HCT116 (cell line): ENCODE data around the gene CAND2. TPM values are rescaled to one million over a fixed set of nuclear protein-coding genes. Genes with fewer than 3 reads are reported as not detected.
A peak's percentile ranks its signal among the peaks of the same experiment; 100 is the strongest.

ENCODE experiments used
- ATAC-seq: fragments of 200-7000 bp; cut with Tn5 transposase; 2 replicates; pipeline ENCODE4 v1.9.1; 2020; ENCODE audit warnings: mild to moderate bottlenecking, moderate library complexity
- BruUV-seq: library from RNA; stranded (reverse); fragments of 400-500 nt; replicated peaks from 2 replicates; lab custom pipeline; 2021; lab: Mats Ljungman, UMichigan
- CTCF ChIA-PET: fragments of 300-600 bp; sonication (Branson Sonifier 250); formaldehyde crosslinking; loops from one replicate; lab custom pipeline; 2021; ENCODE audit warnings: antibody characterized with exemption; lab: Charles Lee
- POLR2A ChIA-PET: fragments of 300-600, 350-600 bp; sonication (Branson Sonifier 250); formaldehyde crosslinking; loops from one replicate; lab custom pipeline; 2021; ENCODE audit warnings: antibody characterized with exemption; lab: Charles Lee
- RAD21 ChIA-PET, 2 experiments: fragments of 300-600 bp; sonication (Branson Sonifier 250); formaldehyde crosslinking; loops; one replicate each; lab custom pipeline; 2023; ENCODE audit warnings: low total read pairs in 2 of 2; ENCODE audit not compliant: uncharacterized antibody in 2 of 2, unreplicated experiment in 2 of 2, low non-redundant PET in 1 of 2; lab: Charles Lee
- DNase-seq: peaks from one replicate; pipeline ENCODE4 v3.0.0-alpha.2; 2010; ENCODE audit warnings: low read depth, low spot score
- H2AFZ ChIP-seq: fragments of 200-600 bp; shearing (Covaris generic), sonication (generic); 2 replicates; pipeline ENCODE4 v1.6.1; 2017; ENCODE audit warnings: low read depth, mixed run types, mixed read lengths, antibody characterized with exemption, low read length; ENCODE audit not compliant: poor library complexity, severe bottlenecking
- H3K27ac ChIP-seq: 2 replicates; pipeline ENCODE4 v1.5.1; 2012; ENCODE audit warnings: low read depth, low read length
- H3K27me3 ChIP-seq: fragments of 200-600 bp; sonication (generic); 2 replicates; pipeline ENCODE4 v1.6.1; 2016; ENCODE audit warnings: mixed run types, low read length, mixed read lengths; ENCODE audit not compliant: insufficient read depth
- H3K36me3 ChIP-seq, 2 experiments: fragments of 200-500 bp in 1 of 2; fragments of 200-600 bp in 1 of 2; sonication (Bioruptor generic) in 1 of 2; sonication (generic) in 1 of 2; 2 replicates each; pipeline versions ENCODE4 v1.5.1 to v1.6.1; 2014 to 2016; ENCODE audit warnings: low read length in 2 of 2, inconsistent platforms in 1 of 2, mixed read lengths in 1 of 2, mixed run types in 1 of 2; ENCODE audit not compliant: insufficient read depth in 2 of 2, control insufficient read depth in 1 of 2
- H3K4me1 ChIP-seq, 2 experiments: fragments of 200-600 bp in 1 of 2; sonication (generic) in 1 of 2; 2 replicates each; pipeline versions ENCODE4 v1.5.1 to v1.6.1; 2012 to 2017; ENCODE audit warnings: low read length in 2 of 2, inconsistent platforms in 1 of 2, mild to moderate bottlenecking in 1 of 2, mixed read lengths in 1 of 2, mixed run types in 1 of 2, moderate library complexity in 1 of 2; ENCODE audit not compliant: insufficient read depth in 2 of 2, control insufficient read depth in 1 of 2
- H3K4me2 ChIP-seq: fragments of 200-600 bp; sonication (generic); 2 replicates; pipeline ENCODE4 v1.6.1; 2017; ENCODE audit warnings: mixed run types, low read length, mixed read lengths
- H3K4me3 ChIP-seq, 2 experiments: fragments of 200-600 bp in 1 of 2; sonication (generic) in 1 of 2; replicated peaks in 1 of 2; 2 replicates each; pipeline ENCODE4 v1.5.1; 2011 to 2016; ENCODE audit warnings: low read length in 2 of 2, control low read depth in 1 of 2, low read depth in 1 of 2, mild to moderate bottlenecking in 1 of 2, mixed read lengths in 1 of 2, mixed run types in 1 of 2
- H3K79me2 ChIP-seq: fragments of 200-600 bp; sonication (generic); 2 replicates; pipeline ENCODE4 v1.6.1; 2017; ENCODE audit warnings: mild to moderate bottlenecking, mixed run types, low read length, moderate library complexity, mixed read lengths; ENCODE audit not compliant: insufficient read depth
- H3K9ac ChIP-seq: fragments of 200-600 bp; sonication (generic); 2 replicates; pipeline ENCODE4 v1.6.1; 2016; ENCODE audit warnings: low read length, mixed read lengths
- H3K9me2 ChIP-seq: fragments of 200-600 bp; sonication (generic), shearing (Covaris generic); 2 replicates; pipeline ENCODE4 v1.6.1; 2017; ENCODE audit warnings: mixed run types, mild to moderate bottlenecking, moderate library complexity; ENCODE audit not compliant: insufficient read depth
- H3K9me3 ChIP-seq, 2 experiments: fragments of 200-500 bp in 1 of 2; fragments of 200-600 bp in 1 of 2; sonication (Bioruptor generic) in 1 of 2; sonication (generic) in 1 of 2; 2 replicates each; pipeline ENCODE4 v1.6.1; 2014 to 2017; ENCODE audit warnings: low read length in 2 of 2, mixed read lengths in 2 of 2, inconsistent platforms in 1 of 2, low read depth in 1 of 2, mild to moderate bottlenecking in 1 of 2, mixed run types in 1 of 2, moderate library complexity in 1 of 2; ENCODE audit not compliant: control insufficient read depth in 1 of 2, insufficient read depth in 1 of 2
- H4K20me1 ChIP-seq: fragments of 200-600 bp; sonication (generic), shearing (Covaris generic); 2 replicates; pipeline ENCODE4 v1.6.1; 2017; ENCODE audit warnings: mixed run types, mild to moderate bottlenecking, moderate library complexity; ENCODE audit not compliant: insufficient read depth
- ATF3 ChIP-seq: IDR thresholded peaks from 2 replicates; pipeline ENCODE4 v1.6.1; 2012
- CBX3 ChIP-seq: IDR thresholded peaks from 2 replicates; pipeline ENCODE4 v1.6.1; 2012; ENCODE audit warnings: low read depth
- EGR1 ChIP-seq: IDR thresholded peaks from 2 replicates; pipeline ENCODE4 v1.6.1; 2012; ENCODE audit warnings: low read depth
- JUND ChIP-seq: IDR thresholded peaks from 2 replicates; pipeline ENCODE4 v1.6.1; 2012
- MAX ChIP-seq: IDR thresholded peaks from 2 replicates; pipeline ENCODE4 v1.6.1; 2012
- POLR2AphosphoS5 ChIP-seq: IDR thresholded peaks from 2 replicates; pipeline ENCODE4 v1.6.1; 2011; ENCODE audit warnings: mild to moderate bottlenecking, low read depth, low read length, moderate library complexity
- RAD21 ChIP-seq: IDR thresholded peaks from 2 replicates; pipeline ENCODE4 v1.6.1; 2012; ENCODE audit warnings: low read depth, mild to moderate bottlenecking
- REST ChIP-seq: IDR thresholded peaks from 2 replicates; pipeline ENCODE4 v1.6.1; 2012; ENCODE audit warnings: low read depth
- SIN3A ChIP-seq: IDR thresholded peaks from 2 replicates; pipeline ENCODE4 v1.6.1; 2012; ENCODE audit warnings: low read depth
- SP1 ChIP-seq: IDR thresholded peaks from 2 replicates; pipeline ENCODE4 v1.6.1; 2012; ENCODE audit warnings: low read depth
- TCF7L2 ChIP-seq: IDR thresholded peaks from 2 replicates; pipeline ENCODE4 v1.7.0; 2011; ENCODE audit warnings: borderline replicate concordance, inconsistent platforms; ENCODE audit not compliant: insufficient read depth, insufficient read length; ENCODE audit errors: extremely low read depth
- YY1 ChIP-seq: IDR thresholded peaks from 2 replicates; pipeline ENCODE4 v1.6.1; 2011; ENCODE audit warnings: low read length, low read depth, moderate library complexity, mild to moderate bottlenecking; ENCODE audit not compliant: insufficient replicate concordance; ENCODE audit errors: extremely low read depth
- ZBTB33 ChIP-seq: IDR thresholded peaks from 2 replicates; pipeline ENCODE4 v1.6.1; 2011; ENCODE audit warnings: mild to moderate bottlenecking, low read length, moderate library complexity; ENCODE audit not compliant: insufficient replicate concordance; ENCODE audit errors: extremely low read depth
- ZNF274 ChIP-seq: fragments of 200-500 bp; sonication (Bioruptor generic); IDR thresholded peaks from 2 replicates; pipeline ENCODE4 v1.6.1; 2014; ENCODE audit warnings: mild to moderate bottlenecking, low read depth, low read length, inconsistent platforms
- intact Hi-C: fragments of 100-400 bp; cut with micrococcal nuclease; formaldehyde crosslinking; loops from 2 replicates; pipeline ENCODE4 v1.10.0; 2022
- total RNA-seq: library from RNA; stranded (reverse); gene quantifications from one replicate; pipeline ENCODE4 v1.2.1, GENCODE V29; 2021; ENCODE audit not compliant: unreplicated experiment

Gene CAND2
- total RNA-seq, 1 experiment from 2014 or later, result not detected

- Histone ChIP-seq H3K79me2 (no peaks in the 10 kb centered on the region), H3K9me2 (no peaks in the 10 kb centered on the region), H3K27ac (peak overlapping the region; percentile 49), H3K4me2 (peak overlapping the region; percentile 27), H3K9me3 (no peaks in the 10 kb centered on the region), H3K4me3 (no peak overlapping the region), H3K27me3 (no peaks in the 10 kb centered on the region), H3K36me3 (no peaks in the 10 kb centered on the region), H2AFZ (peak overlapping the region; percentile 73), H4K20me1 (no peaks in the 10 kb centered on the region), H3K4me1 (peaks cover 15 to 53% of the 10 kb centered on the region in 2 experiments), H3K9ac (peak overlapping the region; percentile 31)
- TF ChIP-seq YY1, result peak; percentile 71
- no peak for TF ChIP-seq SP1
- peak; percentile 26; the same call in 1 of the 2 replicates for TF ChIP-seq POLR2AphosphoS5
- RAD21 ChIA-PET, result no interaction called here
- peak; percentile 47 for DNase-seq
- ATAC-seq, result peak; percentile 50
- CTCF ChIA-PET, result interaction anchor here (1.3 kb wide), 1 partner anchor 31 kb away, joined by 3 read pairs; no protein-coding TSS in a partner anchor
- POLR2A ChIA-PET, result interaction anchor here (0.6 kb wide), 1 partner anchor 9 kb away, joined by 3 read pairs; the partner anchor contains the start of gene TMEM40
- BruUV-seq, result no TSS peak
- intact Hi-C loops, result no loop called here
Measured at GRCh38 chr3:12750223-12750622, 46.3 kb upstream of the CAND2 start.

- H2AFZ ChIP-seq, result peak overlapping the region; percentile 73
- no peaks in the 10 kb centered on the region for H3K9me2 ChIP-seq
- H3K4me2 ChIP-seq, result peak overlapping the region; percentile 27
- no peaks in the 10 kb centered on the region for H3K79me2 ChIP-seq
- BruUV-seq, result no TSS peak
- POLR2A ChIA-PET, result no interaction called here
- H4K20me1 ChIP-seq, result no peaks in the 10 kb centered on the region
- H3K9me3 ChIP-seq, result no peaks in the 10 kb centered on the region
- H3K4me3 ChIP-seq, result no peak overlapping the region
- intact Hi-C loops, result no loop called here
- ATAC-seq, result peak; percentile 70
- RAD21 ChIA-PET, result no interaction called here
- CTCF ChIA-PET, result interaction anchor here (1.3 kb wide), 1 partner anchor 31 kb away, joined by 3 read pairs; no protein-coding TSS in a partner anchor
- DNase-seq, result no peak
- H3K36me3 ChIP-seq, result no peaks in the 10 kb centered on the region
- no peaks in the 10 kb centered on the region for H3K27me3 ChIP-seq
- peak overlapping the region; percentile 49 for H3K27ac ChIP-seq
- peak overlapping the region; percentile 31 for H3K9ac ChIP-seq
- H3K4me1 ChIP-seq, result peaks cover 15 to 53% of the 10 kb centered on the region in 2 experiments
- no peak for TF ChIP-seq ZBTB33
- no peak for TF ChIP-seq MAX
- no peak for TF ChIP-seq ATF3
- no peak for TF ChIP-seq ZNF274
- no peak for TF ChIP-seq REST
- no peak for TF ChIP-seq RAD21
- TF ChIP-seq EGR1, result no peak
- no peak for TF ChIP-seq POLR2AphosphoS5
- no peak for TF ChIP-seq SIN3A
- no peak for TF ChIP-seq TCF7L2
- TF ChIP-seq JUND, result no peak
- no peak for TF ChIP-seq CBX3
Measured at GRCh38 chr3:12750658-12751071, 45.8 kb upstream of the CAND2 start.
